GM12878 (cell line): Measurements from ENCODE around the gene SYNGR1. TPM values are rescaled to one million over a fixed set of nuclear protein-coding genes. Genes with fewer than 3 reads are reported as not detected.

ENCODE experiments used
- ATAC-seq: fragments of 200-7000 bp; cut with Tn5 transposase; 3 replicates; pipeline ENCODE4 v1.9.1; 2020; ENCODE audit warnings: mild to moderate bottlenecking, moderate library complexity
- BruUV-seq: library from RNA; stranded (reverse); fragments of 400-500 nt; replicated peaks from 2 replicates; lab custom pipeline; 2021; lab: Mats Ljungman, UMichigan
- CTCF ChIA-PET: fragments of 300-600 bp; sonication (Branson Sonifier 250); formaldehyde crosslinking; extraction: SDS; loops from one replicate; lab custom pipeline; 2021; ENCODE audit warnings: inconsistent platforms; lab: Yijun Ruan, JAX
- POLR2A ChIA-PET: fragments of 350-600 bp; formaldehyde crosslinking; extraction: SDS; loops from one replicate; lab custom pipeline; 2021; ENCODE audit warnings: inconsistent platforms; lab: Charles Lee
- RAD21 ChIA-PET: fragments of 300-600 bp; sonication (Branson Sonifier 250); formaldehyde crosslinking; loops from one replicate; lab custom pipeline; 2023; ENCODE audit warnings: antibody characterized with exemption; ENCODE audit not compliant: unreplicated experiment; lab: Charles Lee
- SMC1A ChIA-PET: fragments of 300-600 bp; sonication (Branson Sonifier 250); formaldehyde crosslinking; loops from one replicate; lab custom pipeline; 2023; ENCODE audit not compliant: unreplicated experiment, uncharacterized antibody; lab: Charles Lee
- DNase-seq: peaks from one replicate; pipeline ENCODE4 v3.0.0-alpha.2; 2011; ENCODE audit warnings: low read depth, low spot score
- FAIRE-seq: peaks from 3 replicates; lab custom pipeline; 2011; peaks lifted over from hg19 to GRCh38; lab: Jason Lieb, UNC
- H2AFZ ChIP-seq: 2 replicates; pipeline ENCODE4 v1.6.0; 2011; ENCODE audit warnings: low read depth, low read length, control low read depth; ENCODE audit not compliant: control insufficient read depth
- H3K27ac ChIP-seq: 2 replicates; pipeline ENCODE4 v1.5.1; 2011; ENCODE audit warnings: control low read depth; ENCODE audit not compliant: control insufficient read depth, insufficient read depth
- H3K27me3 ChIP-seq, 2 experiments: replicated peaks in 1 of 2; 2 replicates each; pipeline versions ENCODE4 v1.6.0 to v1.6.1; 2011; ENCODE audit warnings: low read length in 1 of 2; ENCODE audit not compliant: control insufficient read depth in 2 of 2, insufficient read depth in 2 of 2
- H3K36me3 ChIP-seq, 2 experiments: 2 replicates each; pipeline ENCODE4 v1.5.1; 2011; ENCODE audit warnings: low read length in 1 of 2; ENCODE audit not compliant: control insufficient read depth in 2 of 2, insufficient read depth in 2 of 2
- H3K4me1 ChIP-seq: 2 replicates; pipeline ENCODE4 v1.6.1; 2011; ENCODE audit warnings: mild to moderate bottlenecking, low read length, moderate library complexity, mixed read lengths; ENCODE audit not compliant: control insufficient read depth, insufficient read depth
- H3K4me2 ChIP-seq: 2 replicates; pipeline ENCODE4 v1.6.0; 2011; ENCODE audit warnings: control low read depth; ENCODE audit not compliant: control insufficient read depth, insufficient read depth
- H3K4me3 ChIP-seq: fragments of 200-600 bp; sonication (generic); 2 replicates; pipeline ENCODE4 v1.5.1; 2016
- H3K79me2 ChIP-seq: 2 replicates; pipeline ENCODE4 v1.6.0; 2011; ENCODE audit warnings: low read length; ENCODE audit not compliant: control insufficient read depth, insufficient read depth
- H3K9ac ChIP-seq: 2 replicates; pipeline ENCODE4 v1.8.0; 2011; ENCODE audit warnings: low read length, control low read depth, mixed read lengths; ENCODE audit not compliant: control insufficient read depth, insufficient read depth
- H3K9me3 ChIP-seq: replicated peaks from 3 replicates; pipeline ENCODE4 v1.5.1; 2011; ENCODE audit warnings: mild to moderate bottlenecking, low read length; ENCODE audit not compliant: control insufficient read depth, insufficient read depth
- H4K20me1 ChIP-seq: 2 replicates; pipeline ENCODE4 v1.6.0; 2011; ENCODE audit not compliant: control insufficient read depth, insufficient read depth
- EGR1 ChIP-seq, 2 experiments: IDR thresholded peaks; 1 replicate in 1 of 2; 2 replicates in 1 of 2; pipeline ENCODE4 v1.6.1; 2011 to 2012; ENCODE audit warnings: low read depth in 2 of 2, low read length in 2 of 2, borderline replicate concordance in 1 of 2, mild to moderate bottlenecking in 1 of 2, moderate library complexity in 1 of 2
- ESRRA ChIP-seq: IDR thresholded peaks from 2 replicates; pipeline ENCODE4 v1.6.1; 2012; ENCODE audit warnings: mild to moderate bottlenecking, low read length, improper control_type of control experiment
- EZH2 ChIP-seq: IDR thresholded peaks from 2 replicates; pipeline ENCODE4 v1.6.1; 2012; ENCODE audit warnings: low read depth, mild to moderate bottlenecking, control low read depth, inconsistent platforms, low read length, borderline replicate concordance; ENCODE audit not compliant: control insufficient read depth
- GATAD2B ChIP-seq: fragments of 450-650 bp; conservative IDR thresholded peaks from 2 replicates; pipeline ENCODE4 v1.6.1; 2017; ENCODE audit warnings: low read depth, mild to moderate bottlenecking, moderate library complexity
- MXI1 ChIP-seq: fragments of 150-350 bp; IDR thresholded peaks from 2 replicates; pipeline ENCODE4 v1.6.1; 2011; ENCODE audit warnings: low read depth, mild to moderate bottlenecking, inconsistent platforms, low read length, improper control_type of control experiment
- NRF1 ChIP-seq: conservative IDR thresholded peaks from 2 replicates; pipeline ENCODE4 v1.6.1; 2011; ENCODE audit warnings: mild to moderate bottlenecking, low read depth, low read length, improper control_type of control experiment
- PBX3 ChIP-seq: IDR thresholded peaks from 2 replicates; pipeline ENCODE4 v1.6.1; 2011; ENCODE audit warnings: mild to moderate bottlenecking, low read depth, low read length, moderate library complexity; ENCODE audit not compliant: insufficient replicate concordance
- PKNOX1 ChIP-seq: fragments of 450-650 bp; IDR thresholded peaks from 2 replicates; pipeline ENCODE4 v1.6.1; 2016; ENCODE audit warnings: mild to moderate bottlenecking
- SMC3 ChIP-seq: IDR thresholded peaks from 2 replicates; pipeline ENCODE4 v1.6.1; 2011; ENCODE audit warnings: low read length, improper control_type of control experiment, borderline replicate concordance
- TAF1 ChIP-seq: IDR thresholded peaks from 2 replicates; pipeline ENCODE4 v1.6.1; 2011; ENCODE audit warnings: mild to moderate bottlenecking, low read depth, low read length, borderline replicate concordance
- TCF3 ChIP-seq: IDR thresholded peaks from 2 replicates; pipeline ENCODE4 v1.6.1; 2012; ENCODE audit warnings: low read depth, mild to moderate bottlenecking, low read length, borderline replicate concordance; ENCODE audit not compliant: insufficient read depth
- USF1 ChIP-seq: IDR thresholded peaks from 2 replicates; pipeline ENCODE4 v1.6.1; 2011; ENCODE audit warnings: borderline replicate concordance, low read depth, mild to moderate bottlenecking, moderate library complexity, mixed read lengths, low read length; ENCODE audit not compliant: insufficient read depth; ENCODE audit errors: extremely low read length
- WGBS: methylation state at CpG from one replicate; pipeline ENCODE4 v1.1.6; 2016; ENCODE audit warnings: low lambda C conversion rate; ENCODE audit not compliant: insufficient replicate concordance, insufficient coverage; ENCODE audit errors: missing lambda C conversion rate; 5-methylcytosine and 5-hydroxymethylcytosine counted together
- in situ Hi-C: fragments of 300-500 bp; cut with MboI; formaldehyde crosslinking; loops from 9 replicates; pipeline ENCODE4 v1.14.3; 2018; ENCODE audit warnings: mixed read lengths
- intact Hi-C: fragments of 100-400 bp; cut with micrococcal nuclease; formaldehyde crosslinking; loops from one replicate; pipeline ENCODE4 v1.14.2; 2022; ENCODE audit not compliant: unreplicated experiment
- polyA plus RNA-seq, 11 experiments: library from polyadenylated mRNA; depleted of rRNA in 4 of 11; unstranded in 6 of 11; stranded (reverse) in 5 of 11; fragments of >200 nt; fragmentation: Nextera tagmentation in 4 of 11; fragmentation: Illumina TruSeq in 1 of 11; extraction: Ambion mirVana in 4 of 11; extraction: Trizol in 1 of 11; gene quantifications; 1 replicate in 1 of 11; 2 replicates in 10 of 11; pipeline versions ENCODE4 v1.2.1 to v1.2.3, GENCODE V29; 2011 to 2016; ENCODE audit warnings: inconsistent platforms in 2 of 11, missing spikeins in 2 of 11, low read depth in 1 of 11
- total RNA-seq, 4 experiments: library from RNA; depleted of rRNA in 3 of 4; stranded (reverse); fragments of >200 nt in 3 of 4; fragmentation: Illumina TruSeq in 1 of 4; extraction: Trizol in 1 of 4; gene quantifications; 2 replicates each; pipeline versions ENCODE4 v1.2.1 to v1.2.3, GENCODE V29; 2013 to 2021

Gene SYNGR1
- total and polyA plus RNA-seq, 10 of the 15 experiments (the other 5 are each of a cell fraction or from before 2014, with no cell fraction given): 0.87 to 9.2 (median 3.5) TPM

GRCh38 chr22:39423976-39424375, 74.2 kb downstream of the SYNGR1 start:
- in situ Hi-C loops (no loop called here), intact Hi-C loops (no loop called here)
- Histone ChIP-seq H3K27me3 (no peaks in the 10 kb centered on the region), H3K9me3 (no peaks in the 10 kb centered on the region), H3K79me2 (no peaks in the 10 kb centered on the region), H3K4me1 (no peaks in the 10 kb centered on the region), H3K36me3 (peaks cover 11 to 16% of the 10 kb centered on the region in 2 experiments; a peak in 3 of 4 replicates), H3K4me2 (no peak overlapping the region), H3K9ac (no peak overlapping the region), H3K4me3 (no peak overlapping the region), H2AFZ (no peak overlapping the region), H4K20me1 (no peaks in the 10 kb centered on the region), H3K27ac (no peak overlapping the region)
- TF ChIP-seq TAF1 (no peak), GATAD2B (no peak), EZH2 (no peak), NRF1 (no peak), MXI1 (no peak), PKNOX1 (no peak), PBX3 (no peak), ESRRA (no peak), EGR1 (IDR thresholded peaks at IDR 0.05; ENCODE audit: borderline replicate concordance in 1 of 2, low read depth in 2 of 2, low read length in 2 of 2) (no peak), SMC3 (no peak), TCF3 (no peak), USF1 (no peak)
- 98% methylated on average over 3 of the region's 3 CpGs for WGBS
- RAD21 ChIA-PET: no interaction called here
- FAIRE-seq: no peak
- no peak for DNase-seq
- POLR2A ChIA-PET: interaction anchor here (0.6 kb wide), 1 partner anchor 31 kb away, joined by 3 read pairs; no protein-coding TSS in a partner anchor
- CTCF ChIA-PET: no interaction called here
- SMC1A ChIA-PET: interaction anchor here (1.5 kb wide), 1 partner anchor 11 kb away, joined by 4 read pairs; no protein-coding TSS in a partner anchor
- no peak for ATAC-seq
- BruUV-seq: no TSS peak
